ENCODE measurements around the gene ETDC. TPM values are rescaled to one million over a fixed set of nuclear protein-coding genes. Genes with fewer than 3 reads are reported as not detected.

ETDC gene
- total and polyA plus RNA-seq, 2 donors (not counting 1 experiment from before 2014, with no cell fraction given): not detected

DNA sequence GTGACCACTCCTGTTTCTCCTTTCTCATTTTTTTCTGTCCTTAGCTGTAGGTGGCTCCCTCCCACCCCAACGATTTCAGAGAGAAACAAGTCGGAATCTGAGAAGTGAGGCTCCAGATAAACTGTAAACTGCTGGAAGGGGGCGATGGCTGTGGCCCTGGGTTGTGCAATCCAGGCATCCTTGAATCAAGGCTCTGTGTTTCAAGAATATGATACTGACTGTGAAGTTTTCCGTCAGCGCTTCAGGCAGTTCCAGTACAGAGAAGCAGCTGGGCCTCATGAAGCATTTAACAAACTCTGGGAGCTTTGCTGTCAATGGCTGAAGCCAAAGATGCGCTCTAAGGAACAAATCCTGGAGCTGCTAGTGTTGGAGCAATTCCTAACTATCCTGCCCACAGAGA, 37.7 kb downstream of the ETDC start:
- Histone ChIP-seq H3K36me3 (ENCODE audit: control insufficient read depth, insufficient read depth, low read length) (no peaks in the 10 kb centered on the region), H4K20me1 (ENCODE audit: control insufficient read depth, extremely low read depth, insufficient read depth, low read length) (no peaks in the 10 kb centered on the region), H3K4me3 (replicated peaks in 1 of 4; ENCODE audit: control extremely low read depth in 1 of 4, insufficient read depth in 1 of 4, low read depth in 3 of 4, low read length in 4 of 4) (no peak overlapping the region), H3K4me1 (ENCODE audit: control insufficient read depth, extremely low read depth, insufficient read depth, low read length) (no peaks in the 10 kb centered on the region), H2AFZ (ENCODE audit: low read length) (no peak overlapping the region), H3K9ac (ENCODE audit: insufficient read depth, low read length) (no peak overlapping the region), H3K79me2 (ENCODE audit: control insufficient read depth, insufficient read depth, low read length) (peaks cover 13% of the 10 kb centered on the region), H3K4me2 (ENCODE audit: extremely low read depth, insufficient read depth, low read length) (no peak overlapping the region), H3K27ac (ENCODE audit: insufficient read depth, low read length) (no peak overlapping the region), H3K27me3 (ENCODE audit: control insufficient read depth, insufficient read depth, low read length) (no peaks in the 10 kb centered on the region), H3K9me3 (ENCODE audit: control insufficient read depth, insufficient read depth, low read depth, low read length) (no peaks in the 10 kb centered on the region)
- DNase-seq (ENCODE audit: low read depth in 2 of 2): no peak
- TF ChIP-seq CTCF (conservative IDR thresholded peaks at IDR 0.05 in 1 of 2, IDR thresholded peaks at IDR 0.05 in 1 of 2; ENCODE audit: low read depth in 1 of 2, low read length in 2 of 2): no peak
- no peak for TF ChIP-seq EZH2 (IDR thresholded peaks at IDR 0.05; ENCODE audit: low read length, missing control alignments)

DNA sequence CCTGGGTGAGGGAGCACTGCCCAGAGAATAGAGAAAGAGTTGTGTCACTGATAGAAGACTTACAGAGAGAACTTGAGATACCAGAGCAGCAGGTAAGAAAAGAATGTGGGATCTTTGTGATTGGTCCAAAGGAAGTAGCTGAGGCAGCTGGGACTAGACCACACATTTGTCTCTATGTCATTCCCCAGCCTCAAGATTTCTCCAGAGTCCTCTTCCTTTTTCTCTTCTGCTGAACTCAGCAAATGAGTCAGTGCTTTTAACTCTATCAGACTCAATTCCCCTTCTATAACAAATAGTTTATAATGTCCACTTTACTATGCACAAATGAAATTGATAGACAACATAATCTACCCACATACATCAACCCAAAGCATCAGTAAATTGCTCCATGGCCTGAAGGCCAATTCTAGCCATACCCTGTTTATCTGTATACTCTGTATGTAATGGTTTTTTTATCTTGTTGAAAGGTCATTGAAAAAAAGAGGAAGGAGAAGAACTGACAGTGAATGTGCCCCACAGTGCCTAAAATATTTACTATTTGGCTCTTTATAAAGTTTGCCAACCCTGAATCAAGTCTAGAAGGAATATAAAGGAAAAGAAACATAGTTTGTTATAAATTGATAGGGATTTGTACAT, 38.2 kb downstream of the ETDC start:
- H4K20me1 ChIP-seq (ENCODE audit: control insufficient read depth, extremely low read depth, insufficient read depth, low read length): no peaks in the 10 kb centered on the region
- H3K4me3 ChIP-seq (replicated peaks in 1 of 4; ENCODE audit: control extremely low read depth in 1 of 4, insufficient read depth in 1 of 4, low read depth in 3 of 4, low read length in 4 of 4): no peak overlapping the region
- H3K36me3 ChIP-seq (ENCODE audit: control insufficient read depth, insufficient read depth, low read length): no peaks in the 10 kb centered on the region
- TF ChIP-seq CTCF (conservative IDR thresholded peaks at IDR 0.05 in 1 of 2, IDR thresholded peaks at IDR 0.05 in 1 of 2; ENCODE audit: low read depth in 1 of 2, low read length in 2 of 2) (no peak), EZH2 (IDR thresholded peaks at IDR 0.05; ENCODE audit: low read length, missing control alignments) (no peak)
- H3K27me3 ChIP-seq (ENCODE audit: control insufficient read depth, insufficient read depth, low read length): no peaks in the 10 kb centered on the region
- no peaks in the 10 kb centered on the region for H3K9me3 ChIP-seq (ENCODE audit: control insufficient read depth, insufficient read depth, low read depth, low read length)
- no peaks in the 10 kb centered on the region for H3K4me1 ChIP-seq (ENCODE audit: control insufficient read depth, extremely low read depth, insufficient read depth, low read length)
- H3K27ac ChIP-seq (ENCODE audit: insufficient read depth, low read length): no peak overlapping the region
- H3K79me2 ChIP-seq (ENCODE audit: control insufficient read depth, insufficient read depth, low read length): peaks cover 8% of the 10 kb centered on the region
- DNase-seq (ENCODE audit: low read depth in 2 of 2): peak in 1 of 2 donors; percentile 9
- H3K4me2 ChIP-seq (ENCODE audit: extremely low read depth, insufficient read depth, low read length): no peak overlapping the region
- H3K9ac ChIP-seq (ENCODE audit: insufficient read depth, low read length): no peak overlapping the region
- H2AFZ ChIP-seq (ENCODE audit: low read length): no peak overlapping the region

DNA sequence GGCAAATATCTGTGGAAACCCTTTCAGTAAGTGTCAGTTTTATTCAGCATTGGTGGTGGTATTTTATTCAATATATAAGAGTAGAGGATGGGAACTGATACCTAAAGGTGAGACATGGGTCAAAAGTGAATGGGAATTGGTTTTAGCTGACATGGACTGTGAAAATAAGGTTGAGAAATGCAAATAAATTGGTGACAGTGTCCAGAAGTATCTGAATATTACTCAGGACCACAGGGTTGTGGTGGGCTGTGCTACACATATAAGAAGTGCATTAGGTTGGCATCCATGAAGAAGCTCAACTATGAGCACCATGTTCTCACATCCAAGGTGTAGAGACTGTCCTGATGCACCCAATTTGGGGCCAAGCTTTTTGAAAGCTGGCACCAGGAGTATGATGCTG, 45.0 kb downstream of the ETDC start:
- H3K4me2 ChIP-seq (ENCODE audit: extremely low read depth, insufficient read depth, low read length): no peak overlapping the region
- no peak for DNase-seq (ENCODE audit: low read depth in 2 of 2)
- no peaks in the 10 kb centered on the region for H3K9me3 ChIP-seq (ENCODE audit: control insufficient read depth, insufficient read depth, low read depth, low read length)
- no peaks in the 10 kb centered on the region for H3K4me1 ChIP-seq (ENCODE audit: control insufficient read depth, extremely low read depth, insufficient read depth, low read length)
- no peak overlapping the region for H2AFZ ChIP-seq (ENCODE audit: low read length)
- H3K79me2 ChIP-seq (ENCODE audit: control insufficient read depth, insufficient read depth, low read length): no peaks in the 10 kb centered on the region
- no peaks in the 10 kb centered on the region for H4K20me1 ChIP-seq (ENCODE audit: control insufficient read depth, extremely low read depth, insufficient read depth, low read length)
- H3K9ac ChIP-seq (ENCODE audit: insufficient read depth, low read length): no peak overlapping the region
- no peak overlapping the region for H3K4me3 ChIP-seq (replicated peaks in 1 of 4; ENCODE audit: control extremely low read depth in 1 of 4, insufficient read depth in 1 of 4, low read depth in 3 of 4, low read length in 4 of 4)
- H3K27ac ChIP-seq (ENCODE audit: insufficient read depth, low read length): no peak overlapping the region
- H3K36me3 ChIP-seq (ENCODE audit: control insufficient read depth, insufficient read depth, low read length): no peaks in the 10 kb centered on the region
- H3K27me3 ChIP-seq (ENCODE audit: control insufficient read depth, insufficient read depth, low read length): no peaks in the 10 kb centered on the region
- TF ChIP-seq EZH2 (IDR thresholded peaks at IDR 0.05; ENCODE audit: low read length, missing control alignments) (no peak), CTCF (conservative IDR thresholded peaks at IDR 0.05 in 1 of 2, IDR thresholded peaks at IDR 0.05 in 1 of 2; ENCODE audit: low read depth in 1 of 2, low read length in 2 of 2) (no peak)

Other genes starting within 250 kb of the ETDC start
- 1.5 and 2.5 TPM in 2 replicates for gene SMIM10L2B, start 210.8 kb upstream of the ETDC start, total RNA-seq
- 0.77 and 1.4 TPM in 2 replicates for gene SMIM10L2B, start 210.8 kb upstream of the ETDC start, polyA plus RNA-seq
- gene ETDB, start 189.0 kb upstream of the ETDC start, total RNA-seq: not detected in 2 replicates
- not detected in 2 replicates for gene ETDB, start 189.0 kb upstream of the ETDC start, polyA plus RNA-seq
- not detected in 2 replicates for gene CT55, start 138.1 kb upstream of the ETDC start, total RNA-seq
- not detected in 2 replicates for gene CT55, start 138.1 kb upstream of the ETDC start, polyA plus RNA-seq
- gene ETDA, start 57.4 kb upstream of the ETDC start, total RNA-seq: not detected in 2 replicates
- gene ETDA, start 57.4 kb upstream of the ETDC start, polyA plus RNA-seq: not detected in 2 replicates
- gene ZNF75D, start 34.6 kb downstream of the ETDC start, total RNA-seq: 6.4 and 9.9 TPM in 2 replicates
- gene ZNF75D, start 34.6 kb downstream of the ETDC start, polyA plus RNA-seq: 4.7 and 6.8 TPM in 2 replicates
- 6.4 and 8.4 TPM in 2 replicates for gene ZNF449, start 35.3 kb downstream of the ETDC start, total RNA-seq
- 4.3 and 9.7 TPM in 2 replicates for gene ZNF449, start 35.3 kb downstream of the ETDC start, polyA plus RNA-seq
- gene SMIM10L2A, start 112.5 kb downstream of the ETDC start, total RNA-seq: 0.51 and 0.66 TPM in 2 replicates
- 0.01 and 0.02 TPM in 2 replicates for gene SMIM10L2A, start 112.5 kb downstream of the ETDC start, polyA plus RNA-seq
- 4.1 and 5.1 TPM in 2 replicates for gene INTS6L, start 211.2 kb downstream of the ETDC start, total RNA-seq
- 3.8 and 5.7 TPM in 2 replicates for gene INTS6L, start 211.2 kb downstream of the ETDC start, polyA plus RNA-seq

Data from fibroblast of lung (primary cell).